ENCODE results near the gene NANOS2. TPM values are rescaled to one million over a fixed set of nuclear protein-coding genes. Genes with fewer than 3 reads are reported as not detected.

Gene NANOS2
- total and polyA plus RNA-seq, 2 of the 13 experiments (the other 11 are each of a cell fraction or from before 2014, with no cell fraction given), result not detected

DNA sequence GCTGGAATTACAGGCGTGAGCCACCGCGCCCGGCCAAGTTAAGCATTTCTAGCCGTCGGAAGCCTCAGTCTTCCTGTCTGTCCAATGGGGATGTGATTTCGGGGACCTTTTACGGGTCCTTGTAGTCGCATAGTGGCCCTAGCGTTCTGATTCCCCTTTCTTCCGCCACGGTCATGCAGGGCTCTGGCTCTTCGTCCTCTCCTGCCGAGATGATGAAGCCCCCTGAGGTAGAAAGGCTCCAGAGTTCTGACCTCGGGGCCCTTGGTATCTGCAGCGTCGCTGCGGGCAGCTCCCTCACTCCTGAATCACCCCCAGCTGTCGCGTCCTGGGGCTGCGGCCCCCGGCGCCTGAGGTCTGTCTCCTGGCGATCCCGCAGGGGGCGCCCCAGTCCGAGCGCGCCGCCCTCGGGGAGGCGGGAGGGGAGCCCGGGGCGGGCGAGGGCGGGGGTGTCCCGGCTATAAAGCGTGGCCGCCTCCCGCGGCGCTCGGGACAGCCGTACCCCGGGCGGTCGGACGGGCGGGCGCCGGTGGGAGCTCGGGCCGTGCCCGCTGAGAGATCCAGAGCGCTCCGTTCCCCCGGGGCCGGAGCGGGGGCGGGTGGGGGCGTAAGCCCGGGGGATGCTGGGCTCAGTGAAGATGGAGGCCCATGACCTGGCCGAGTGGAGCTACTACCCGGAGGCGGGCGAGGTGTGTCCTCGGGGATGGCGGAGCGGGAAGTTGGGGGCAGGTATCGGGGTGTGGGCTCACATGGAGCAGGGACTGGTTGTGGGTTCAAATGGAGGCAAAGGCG is 50.5 kb downstream of the NANOS2 start, which contains the start of gene FOXA3 (continued):
- TF ChIP-seq, protein P1, sequence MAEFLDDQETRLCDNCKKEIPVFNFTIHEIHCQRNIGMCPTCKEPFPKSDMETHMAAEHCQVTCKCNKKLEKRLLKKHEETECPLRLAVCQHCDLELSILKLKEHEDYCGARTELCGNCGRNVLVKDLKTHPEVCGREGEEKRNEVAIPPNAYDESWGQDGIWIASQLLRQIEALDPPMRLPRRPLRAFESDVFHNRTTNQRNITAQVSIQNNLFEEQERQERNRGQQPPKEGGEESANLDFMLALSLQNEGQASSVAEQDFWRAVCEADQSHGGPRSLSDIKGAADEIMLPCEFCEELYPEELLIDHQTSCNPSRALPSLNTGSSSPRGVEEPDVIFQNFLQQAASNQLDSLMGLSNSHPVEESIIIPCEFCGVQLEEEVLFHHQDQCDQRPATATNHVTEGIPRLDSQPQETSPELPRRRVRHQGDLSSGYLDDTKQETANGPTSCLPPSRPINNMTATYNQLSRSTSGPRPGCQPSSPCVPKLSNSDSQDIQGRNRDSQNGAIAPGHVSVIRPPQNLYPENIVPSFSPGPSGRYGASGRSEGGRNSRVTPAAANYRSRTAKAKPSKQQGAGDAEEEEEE (CRISPR knock-in tag; IDR thresholded peaks at IDR 0.05; ENCODE audit: borderline replicate concordance), result no peak
- TF ChIP-seq WIZ (CRISPR knock-in tag; IDR thresholded peaks at IDR 0.05) (no peak), ARNTL (CRISPR knock-in tag; IDR thresholded peaks at IDR 0.05) (peak; percentile 72), PCBP2 (optimal IDR thresholded peaks at IDR 0.05; ENCODE audit: low read depth, low read length, poor library complexity, severe bottlenecking) (no peak), ZNF709 (CRISPR knock-in tag; IDR thresholded peaks at IDR 0.05) (0 out of 2 replicates have a peak, but pooled peaks have one; percentile 59), MED8 (CRISPR knock-in tag; IDR thresholded peaks at IDR 0.05; ENCODE audit: insufficient replicate concordance) (no peak), XRCC5 (optimal IDR thresholded peaks at IDR 0.05; ENCODE audit: low read length) (peak; percentile 65), ZNF567 (CRISPR knock-in tag; IDR thresholded peaks at IDR 0.05; ENCODE audit: borderline replicate concordance) (no peak), ZNF816 (CRISPR knock-in tag; IDR thresholded peaks at IDR 0.05; ENCODE audit: borderline replicate concordance) (peak; percentile 40; the same call in 1 of the 2 replicates), ZNF143 (CRISPR knock-in tag; IDR thresholded peaks at IDR 0.05) (peak; percentile 46; the same call in 1 of the 2 replicates), ZNF446 (CRISPR knock-in tag; IDR thresholded peaks at IDR 0.05) (0 out of 2 replicates have a peak, but pooled peaks have one; percentile 62), YEATS2 (CRISPR knock-in tag; IDR thresholded peaks at IDR 0.05; ENCODE audit: borderline replicate concordance) (peak; percentile 39; the same call in 1 of the 2 replicates), ZNF878 (CRISPR knock-in tag; IDR thresholded peaks at IDR 0.05) (no peak), ZBTB38 (CRISPR knock-in tag; IDR thresholded peaks at IDR 0.05) (0 out of 2 replicates have a peak, but pooled peaks have one; percentile 49), ATM (IDR thresholded peaks at IDR 0.05; ENCODE audit: borderline replicate concordance) (no peak)
- TF ChIP-seq, protein P2, sequence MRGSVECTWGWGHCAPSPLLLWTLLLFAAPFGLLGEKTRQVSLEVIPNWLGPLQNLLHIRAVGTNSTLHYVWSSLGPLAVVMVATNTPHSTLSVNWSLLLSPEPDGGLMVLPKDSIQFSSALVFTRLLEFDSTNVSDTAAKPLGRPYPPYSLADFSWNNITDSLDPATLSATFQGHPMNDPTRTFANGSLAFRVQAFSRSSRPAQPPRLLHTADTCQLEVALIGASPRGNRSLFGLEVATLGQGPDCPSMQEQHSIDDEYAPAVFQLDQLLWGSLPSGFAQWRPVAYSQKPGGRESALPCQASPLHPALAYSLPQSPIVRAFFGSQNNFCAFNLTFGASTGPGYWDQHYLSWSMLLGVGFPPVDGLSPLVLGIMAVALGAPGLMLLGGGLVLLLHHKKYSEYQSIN (CRISPR knock-in tag; IDR thresholded peaks at IDR 0.05; ENCODE audit: borderline replicate concordance), result peak; percentile 53; the same call in 1 of the 2 replicates
- TF ChIP-seq, protein P3, sequence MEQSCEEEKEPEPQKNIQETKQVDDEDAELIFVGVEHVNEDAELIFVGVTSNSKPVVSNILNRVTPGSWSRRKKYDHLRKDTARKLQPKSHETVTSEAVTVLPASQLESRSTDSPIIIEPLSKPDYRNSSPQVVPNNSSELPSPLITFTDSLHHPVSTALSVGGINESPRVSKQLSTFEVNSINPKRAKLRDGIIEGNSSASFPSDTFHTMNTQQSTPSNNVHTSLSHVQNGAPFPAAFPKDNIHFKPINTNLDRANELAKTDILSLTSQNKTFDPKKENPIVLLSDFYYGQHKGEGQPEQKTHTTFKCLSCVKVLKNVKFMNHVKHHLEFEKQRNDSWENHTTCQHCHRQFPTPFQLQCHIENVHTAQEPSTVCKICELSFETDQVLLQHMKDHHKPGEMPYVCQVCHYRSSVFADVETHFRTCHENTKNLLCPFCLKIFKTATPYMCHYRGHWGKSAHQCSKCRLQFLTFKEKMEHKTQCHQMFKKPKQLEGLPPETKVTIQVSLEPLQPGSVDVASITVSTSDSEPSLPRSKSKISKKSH (CRISPR knock-in tag; IDR thresholded peaks at IDR 0.05; ENCODE audit: borderline replicate concordance), result no peak; the same call in 1 of the 2 replicates
- TF ChIP-seq, protein P4, sequence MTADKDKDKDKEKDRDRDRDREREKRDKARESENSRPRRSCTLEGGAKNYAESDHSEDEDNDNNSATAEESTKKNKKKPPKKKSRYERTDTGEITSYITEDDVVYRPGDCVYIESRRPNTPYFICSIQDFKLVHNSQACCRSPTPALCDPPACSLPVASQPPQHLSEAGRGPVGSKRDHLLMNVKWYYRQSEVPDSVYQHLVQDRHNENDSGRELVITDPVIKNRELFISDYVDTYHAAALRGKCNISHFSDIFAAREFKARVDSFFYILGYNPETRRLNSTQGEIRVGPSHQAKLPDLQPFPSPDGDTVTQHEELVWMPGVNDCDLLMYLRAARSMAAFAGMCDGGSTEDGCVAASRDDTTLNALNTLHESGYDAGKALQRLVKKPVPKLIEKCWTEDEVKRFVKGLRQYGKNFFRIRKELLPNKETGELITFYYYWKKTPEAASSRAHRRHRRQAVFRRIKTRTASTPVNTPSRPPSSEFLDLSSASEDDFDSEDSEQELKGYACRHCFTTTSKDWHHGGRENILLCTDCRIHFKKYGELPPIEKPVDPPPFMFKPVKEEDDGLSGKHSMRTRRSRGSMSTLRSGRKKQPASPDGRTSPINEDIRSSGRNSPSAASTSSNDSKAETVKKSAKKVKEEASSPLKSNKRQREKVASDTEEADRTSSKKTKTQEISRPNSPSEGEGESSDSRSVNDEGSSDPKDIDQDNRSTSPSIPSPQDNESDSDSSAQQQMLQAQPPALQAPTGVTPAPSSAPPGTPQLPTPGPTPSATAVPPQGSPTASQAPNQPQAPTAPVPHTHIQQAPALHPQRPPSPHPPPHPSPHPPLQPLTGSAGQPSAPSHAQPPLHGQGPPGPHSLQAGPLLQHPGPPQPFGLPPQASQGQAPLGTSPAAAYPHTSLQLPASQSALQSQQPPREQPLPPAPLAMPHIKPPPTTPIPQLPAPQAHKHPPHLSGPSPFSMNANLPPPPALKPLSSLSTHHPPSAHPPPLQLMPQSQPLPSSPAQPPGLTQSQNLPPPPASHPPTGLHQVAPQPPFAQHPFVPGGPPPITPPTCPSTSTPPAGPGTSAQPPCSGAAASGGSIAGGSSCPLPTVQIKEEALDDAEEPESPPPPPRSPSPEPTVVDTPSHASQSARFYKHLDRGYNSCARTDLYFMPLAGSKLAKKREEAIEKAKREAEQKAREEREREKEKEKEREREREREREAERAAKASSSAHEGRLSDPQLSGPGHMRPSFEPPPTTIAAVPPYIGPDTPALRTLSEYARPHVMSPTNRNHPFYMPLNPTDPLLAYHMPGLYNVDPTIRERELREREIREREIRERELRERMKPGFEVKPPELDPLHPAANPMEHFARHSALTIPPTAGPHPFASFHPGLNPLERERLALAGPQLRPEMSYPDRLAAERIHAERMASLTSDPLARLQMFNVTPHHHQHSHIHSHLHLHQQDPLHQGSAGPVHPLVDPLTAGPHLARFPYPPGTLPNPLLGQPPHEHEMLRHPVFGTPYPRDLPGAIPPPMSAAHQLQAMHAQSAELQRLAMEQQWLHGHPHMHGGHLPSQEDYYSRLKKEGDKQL (CRISPR knock-in tag; IDR thresholded peaks at IDR 0.05; ENCODE audit: low read depth), result no peak

Data from HepG2 (cell line).